Mesenchymal stem cell (in vitro differentiated cells and primary cell): ENCODE data around the gene DNAJB13.

Experiments used
- DNase-seq: peaks from one replicate; pipeline ENCODE4 v3.0.0-alpha.2; 2013
- H2AFZ ChIP-seq: one replicate; pipeline ENCODE4 v1.6.1; 2013; ENCODE audit warnings: low read depth, mild to moderate bottlenecking, control low read depth, inconsistent platforms, low read length, moderate library complexity
- H2AK5ac ChIP-seq: 2 replicates; pipeline ENCODE4 v1.6.1; 2013; ENCODE audit warnings: low read length, moderate library complexity, mild to moderate bottlenecking, inconsistent platforms; ENCODE audit not compliant: severe bottlenecking
- H2BK120ac ChIP-seq: one replicate; pipeline ENCODE4 v1.6.1; 2013; ENCODE audit warnings: low read depth, mild to moderate bottlenecking, inconsistent platforms, low read length, moderate library complexity
- H2BK12ac ChIP-seq, 2 experiments: one replicate each; pipeline ENCODE4 v1.6.1; 2013; ENCODE audit warnings: inconsistent platforms in 2 of 2, low read length in 2 of 2, mild to moderate bottlenecking in 2 of 2, moderate library complexity in 2 of 2, control low read depth in 1 of 2
- H2BK15ac ChIP-seq: one replicate; pipeline ENCODE4 v1.6.1; 2013; ENCODE audit warnings: mild to moderate bottlenecking, low read depth, inconsistent platforms; ENCODE audit not compliant: poor library complexity, severe bottlenecking
- H2BK5ac ChIP-seq: 2 replicates; pipeline ENCODE4 v1.6.1; 2013; ENCODE audit warnings: low read depth, mild to moderate bottlenecking, low read length, control low read depth, inconsistent platforms; ENCODE audit not compliant: poor library complexity, severe bottlenecking
- H3K14ac ChIP-seq, 2 experiments: one replicate each; pipeline ENCODE4 v1.6.1; 2013; ENCODE audit warnings: inconsistent platforms in 2 of 2, low read length in 2 of 2, control low read depth in 1 of 2, mild to moderate bottlenecking in 1 of 2, moderate library complexity in 1 of 2
- H3K18ac ChIP-seq, 2 experiments: one replicate each; pipeline ENCODE4 v1.6.1; 2013; ENCODE audit warnings: inconsistent platforms in 2 of 2, low read length in 2 of 2, control low read depth in 1 of 2, low read depth in 1 of 2, mild to moderate bottlenecking in 1 of 2
- H3K23ac ChIP-seq, 2 experiments: one replicate each; pipeline ENCODE4 v1.6.1; 2013; ENCODE audit warnings: inconsistent platforms in 2 of 2, low read length in 2 of 2, mild to moderate bottlenecking in 2 of 2, moderate library complexity in 2 of 2, control low read depth in 1 of 2
- H3K27ac ChIP-seq: 2 replicates; pipeline ENCODE4 v1.5.1; 2013; ENCODE audit warnings: mild to moderate bottlenecking, moderate library complexity, low read length, control low read depth, inconsistent platforms; ENCODE audit not compliant: poor library complexity, severe bottlenecking
- H3K27me3 ChIP-seq, 2 experiments: 2 replicates each; pipeline versions ENCODE4 v1.6.1 to v1.7.0; 2013; ENCODE audit warnings: low read length in 2 of 2, mild to moderate bottlenecking in 2 of 2, moderate library complexity in 2 of 2, control low read depth in 1 of 2, inconsistent platforms in 1 of 2; ENCODE audit not compliant: control insufficient read depth in 1 of 2, insufficient read depth in 1 of 2
- H3K36me3 ChIP-seq, 2 experiments: 2 replicates each; pipeline versions ENCODE4 v1.6.1 to v1.7.0; 2013; ENCODE audit warnings: low read length in 2 of 2, control low read depth in 1 of 2, inconsistent platforms in 1 of 2, low read depth in 1 of 2, mild to moderate bottlenecking in 1 of 2; ENCODE audit not compliant: insufficient read depth in 2 of 2, control insufficient read depth in 1 of 2
- H3K4ac ChIP-seq, 2 experiments: one replicate each; pipeline ENCODE4 v1.6.1; 2013; ENCODE audit warnings: inconsistent platforms in 2 of 2, low read length in 2 of 2, mild to moderate bottlenecking in 2 of 2, moderate library complexity in 2 of 2, control low read depth in 1 of 2, low read depth in 1 of 2
- H3K4me1 ChIP-seq: 2 replicates; pipeline ENCODE4 v1.6.1; 2013; ENCODE audit warnings: low read depth, low read length, control low read depth; ENCODE audit not compliant: control insufficient read depth, insufficient read depth
- H3K4me2 ChIP-seq: 2 replicates; pipeline ENCODE4 v1.6.1; 2013; ENCODE audit warnings: low read length, mild to moderate bottlenecking, inconsistent platforms; ENCODE audit not compliant: poor library complexity, severe bottlenecking
- H3K4me3 ChIP-seq, 2 experiments: 2 replicates each; pipeline versions ENCODE4 v1.5.1 to v1.7.0; 2013; ENCODE audit warnings: low read length in 2 of 2, mild to moderate bottlenecking in 2 of 2, control low read depth in 1 of 2, low read depth in 1 of 2; ENCODE audit not compliant: insufficient read depth in 1 of 2
- H3K79me1 ChIP-seq: replicated peaks from 2 replicates; pipeline ENCODE4 v1.6.1; 2013; ENCODE audit warnings: mild to moderate bottlenecking, control low read depth, low read length, inconsistent platforms; ENCODE audit not compliant: poor library complexity, severe bottlenecking
- H3K9ac ChIP-seq: 2 replicates; pipeline ENCODE4 v1.7.0; 2013; ENCODE audit warnings: mild to moderate bottlenecking, low read length, moderate library complexity
- H3K9me3 ChIP-seq: 2 replicates; pipeline ENCODE4 v1.7.0; 2013; ENCODE audit warnings: mild to moderate bottlenecking, low read length; ENCODE audit not compliant: control insufficient read depth
- H4K8ac ChIP-seq: one replicate; pipeline ENCODE4 v1.6.1; 2013; ENCODE audit warnings: inconsistent platforms, mild to moderate bottlenecking, low read length, moderate library complexity
- H4K91ac ChIP-seq: one replicate; pipeline ENCODE4 v1.6.1; 2013; ENCODE audit warnings: mild to moderate bottlenecking, low read length, inconsistent platforms
- WGBS: methylation state at CpG from one replicate; pipeline ENCODE4 v1.1.7; 2013; ENCODE audit warnings: mixed read lengths; 5-methylcytosine and 5-hydroxymethylcytosine counted together

Gene DNAJB13

DNA sequence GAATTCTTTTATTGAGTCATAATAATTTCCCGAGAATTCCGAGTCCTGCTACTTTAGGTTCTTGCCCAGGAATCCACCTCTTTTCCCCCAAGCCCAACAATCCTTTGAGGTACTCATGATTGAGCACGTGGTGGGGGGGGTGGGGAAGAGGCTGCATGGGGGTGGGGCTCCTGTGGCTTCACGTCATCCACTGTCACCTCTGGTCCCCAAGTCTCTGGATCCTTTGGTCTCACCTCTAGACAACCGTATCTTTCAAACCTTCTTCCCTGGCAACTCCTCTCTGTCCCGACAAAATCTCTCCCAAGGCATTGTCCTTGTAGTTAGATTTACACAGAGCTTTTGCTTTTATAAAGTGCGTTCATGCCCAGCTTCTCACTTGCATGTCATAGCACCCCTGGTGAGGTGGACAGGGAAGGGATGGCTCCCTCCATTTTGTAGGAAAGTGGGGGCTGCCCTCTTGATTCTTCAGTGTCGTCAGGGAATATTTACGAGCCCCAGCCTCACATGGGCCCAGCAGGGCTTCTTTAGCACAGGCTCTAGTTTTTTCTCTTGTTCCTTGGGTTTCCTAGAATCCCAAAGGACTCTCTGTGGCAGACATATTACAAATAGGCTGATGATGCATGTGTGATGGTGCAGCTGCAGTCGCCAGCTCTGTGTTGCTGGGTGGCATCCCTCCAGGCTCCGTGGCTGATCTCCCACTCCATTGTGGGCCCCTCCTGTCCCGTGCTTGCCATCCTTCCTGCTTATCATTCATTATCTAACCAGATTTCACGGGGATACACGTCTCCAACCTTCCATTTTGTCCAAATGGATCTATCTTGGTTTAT, 49.7 kb downstream of the DNAJB13 start:
- no peak overlapping the region for H4K91ac ChIP-seq
- no peak overlapping the region for H3K4ac ChIP-seq
- H2BK15ac ChIP-seq, result no peak overlapping the region
- H3K14ac ChIP-seq, result no peak overlapping the region
- H3K9ac ChIP-seq, result no peak overlapping the region
- no peaks in the 10 kb centered on the region for H3K79me1 ChIP-seq
- H3K4me1 ChIP-seq, result peaks cover 2% of the 10 kb centered on the region
- H3K9me3 ChIP-seq, result no peaks in the 10 kb centered on the region
- no peak overlapping the region for H3K27ac ChIP-seq
- no peak overlapping the region for H4K8ac ChIP-seq
- no peak overlapping the region for H2AFZ ChIP-seq
- no peak for DNase-seq
- H2AK5ac ChIP-seq, result no peak overlapping the region
- peaks cover 0 to under 1% of the 10 kb centered on the region in 2 experiments for H3K27me3 ChIP-seq
- WGBS, result 93% methylated on average over 12 of the region's 14 CpGs
- H3K4me2 ChIP-seq, result no peak overlapping the region
- no peak overlapping the region for H2BK5ac ChIP-seq
- H3K18ac ChIP-seq, result no peak overlapping the region
- H3K36me3 ChIP-seq, result peaks cover 24 to 26% of the 10 kb centered on the region in 2 experiments
- H2BK12ac ChIP-seq, result no peak overlapping the region
- H3K23ac ChIP-seq, result no peak overlapping the region
- H3K4me3 ChIP-seq, result no peak overlapping the region
- no peak overlapping the region for H2BK120ac ChIP-seq

DNA sequence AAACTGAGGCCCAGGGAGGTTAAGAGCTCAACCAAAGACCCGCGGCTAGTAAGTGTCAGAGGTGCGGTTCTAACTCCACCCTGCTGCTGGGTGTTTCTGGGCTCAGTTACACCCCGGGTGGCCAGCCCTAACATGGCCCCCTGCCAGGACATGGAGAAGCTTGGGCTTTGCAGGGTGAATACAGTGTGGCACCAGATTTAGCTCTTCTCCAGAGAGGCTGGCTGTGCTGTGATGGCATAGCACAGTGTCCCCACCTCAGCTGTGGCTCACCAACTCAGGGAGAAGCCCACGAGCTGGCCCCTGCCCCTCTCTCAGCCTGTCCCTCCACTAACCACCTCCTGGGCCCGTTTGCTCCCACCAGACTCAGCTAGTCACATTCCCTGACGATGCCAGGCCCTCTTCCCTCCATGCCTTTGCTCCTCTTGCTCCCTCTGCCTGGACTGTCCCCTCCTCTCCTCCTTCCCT, 51.0 kb downstream of the DNAJB13 start:
- Histone ChIP-seq H3K4me1 (peaks cover 2% of the 10 kb centered on the region), H2BK120ac (no peak overlapping the region), H4K8ac (no peak overlapping the region), H3K23ac (no peak overlapping the region), H3K27me3 (no peaks in the 10 kb centered on the region), H3K79me1 (no peaks in the 10 kb centered on the region), H3K4ac (no peak overlapping the region), H3K27ac (no peak overlapping the region), H3K4me2 (no peak overlapping the region), H3K36me3 (peaks cover 26 to 34% of the 10 kb centered on the region in 2 experiments), H2BK5ac (no peak overlapping the region), H3K9ac (no peak overlapping the region), H2BK15ac (no peak overlapping the region), H2AK5ac (no peak overlapping the region), H3K4me3 (no peak overlapping the region), H2AFZ (no peak overlapping the region), H3K18ac (no peak overlapping the region), H3K14ac (no peak overlapping the region), H2BK12ac (no peak overlapping the region), H4K91ac (no peak overlapping the region), H3K9me3 (no peaks in the 10 kb centered on the region)
- DNase-seq, result no peak
- 92% methylated on average over 7 of the region's 7 CpGs for WGBS

DNA sequence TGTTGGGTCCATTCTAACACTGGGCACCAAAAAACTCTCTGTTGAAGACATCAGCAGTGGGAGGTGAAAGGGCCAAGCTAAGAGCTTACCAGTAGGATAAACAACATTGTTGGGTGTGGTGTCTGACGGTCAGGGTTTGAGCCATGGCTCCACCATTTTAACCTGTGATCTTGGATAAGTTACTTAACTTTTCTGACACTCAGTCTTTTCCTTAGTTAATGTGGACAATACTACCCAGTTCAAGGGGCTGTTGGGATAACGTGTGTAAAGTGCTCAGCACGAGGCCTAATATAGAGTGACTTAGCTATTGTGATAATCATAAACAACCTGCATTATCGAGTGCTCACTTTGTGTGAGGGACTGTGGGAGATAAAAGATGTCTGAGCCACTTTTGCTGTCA, 52.0 kb downstream of the DNAJB13 start:
- H3K9ac ChIP-seq, result no peak overlapping the region
- H3K4me1 ChIP-seq, result peaks cover 2% of the 10 kb centered on the region
- H3K79me1 ChIP-seq, result no peaks in the 10 kb centered on the region
- H3K36me3 ChIP-seq, result peaks cover 26 to 36% of the 10 kb centered on the region in 2 experiments
- no peak overlapping the region for H2AK5ac ChIP-seq
- no peak overlapping the region for H3K4ac ChIP-seq
- H3K27ac ChIP-seq, result no peak overlapping the region
- no peak overlapping the region for H4K91ac ChIP-seq
- no peak overlapping the region for H2AFZ ChIP-seq
- no peak overlapping the region for H4K8ac ChIP-seq
- no peak overlapping the region for H3K18ac ChIP-seq
- no peak overlapping the region for H2BK5ac ChIP-seq
- H2BK120ac ChIP-seq, result no peak overlapping the region
- H3K27me3 ChIP-seq, result no peaks in the 10 kb centered on the region
- WGBS, result 100% methylated on average over 3 of the region's 4 CpGs
- no peak overlapping the region for H2BK15ac ChIP-seq
- H2BK12ac ChIP-seq, result no peak overlapping the region
- no peak for DNase-seq
- H3K9me3 ChIP-seq, result no peaks in the 10 kb centered on the region
- H3K4me2 ChIP-seq, result no peak overlapping the region
- no peak overlapping the region for H3K14ac ChIP-seq
- H3K4me3 ChIP-seq, result no peak overlapping the region
- H3K23ac ChIP-seq, result no peak overlapping the region

DNA sequence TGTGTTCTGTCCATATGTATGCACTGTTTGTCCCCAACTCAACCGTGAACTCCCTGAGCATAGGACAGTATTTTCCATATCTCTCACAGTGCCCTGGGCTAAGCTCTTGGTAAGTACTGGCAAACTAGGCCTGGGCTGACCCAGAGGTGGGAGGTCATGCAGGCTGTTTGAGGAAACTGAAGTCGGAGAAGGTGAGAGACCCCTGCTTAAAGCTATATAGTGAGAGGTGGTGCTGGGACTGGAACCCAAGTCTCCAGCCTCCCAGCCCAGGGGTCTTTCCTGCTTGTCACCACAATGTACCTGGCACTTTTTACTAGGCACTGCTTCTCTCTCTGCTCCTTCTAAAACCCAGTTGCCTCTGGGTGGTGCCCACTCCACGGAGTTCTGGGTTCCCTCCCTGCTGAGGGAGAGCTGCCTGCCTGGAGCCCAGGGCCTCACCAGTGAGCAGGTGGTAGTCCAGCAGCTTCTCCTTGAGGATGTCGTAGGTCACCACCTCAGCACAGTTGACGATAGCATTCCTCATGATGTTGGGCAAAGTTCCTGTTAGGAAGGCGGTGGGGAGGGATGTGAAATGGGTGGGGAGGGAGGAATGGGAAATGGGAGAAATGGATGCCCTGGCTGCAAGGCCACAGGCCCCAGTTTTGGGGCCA, 53.3 kb downstream of the DNAJB13 start:
- H3K4ac ChIP-seq, result no peak overlapping the region

More for the DNA sequence above, 53.3 kb downstream of the DNAJB13 start:
- no peak overlapping the region for H3K4me3 ChIP-seq
- H2BK5ac ChIP-seq, result no peak overlapping the region
- H2BK120ac ChIP-seq, result no peak overlapping the region
- H3K9me3 ChIP-seq, result no peaks in the 10 kb centered on the region
- DNase-seq, result no peak
- no peak overlapping the region for H2AFZ ChIP-seq
- H3K27ac ChIP-seq, result no peak overlapping the region
- no peak overlapping the region for H4K91ac ChIP-seq
- H4K8ac ChIP-seq, result no peak overlapping the region
- no peak overlapping the region for H2BK12ac ChIP-seq
- peaks cover 26 to 44% of the 10 kb centered on the region in 2 experiments for H3K36me3 ChIP-seq
- no peak overlapping the region for H3K9ac ChIP-seq
- H2AK5ac ChIP-seq, result no peak overlapping the region
- WGBS, result 95% methylated on average over 5 of the region's 6 CpGs
- H3K18ac ChIP-seq, result no peak overlapping the region
- H3K4me1 ChIP-seq, result peaks cover 2% of the 10 kb centered on the region
- no peaks in the 10 kb centered on the region for H3K27me3 ChIP-seq
- H3K14ac ChIP-seq, result no peak overlapping the region
- H3K4me2 ChIP-seq, result no peak overlapping the region
- H3K79me1 ChIP-seq, result no peaks in the 10 kb centered on the region
- H2BK15ac ChIP-seq, result no peak overlapping the region
- no peak overlapping the region for H3K23ac ChIP-seq
